DND-41 (cell line): ENCODE results near the gene SOX18.

Source experiments
- CTCF ChIP-seq: IDR thresholded peaks from 2 replicates; pipeline ENCODE4 v1.5.1; 2012; ENCODE audit warnings: borderline replicate concordance, low read length, moderate library complexity, mild to moderate bottlenecking; ENCODE audit not compliant: poor library complexity, severe bottlenecking; ENCODE audit errors: extremely low read depth
- EZH2 ChIP-seq: IDR thresholded peaks from 3 replicates; pipeline ENCODE4 v1.6.1; 2012; ENCODE audit warnings: borderline replicate concordance, low read depth, mild to moderate bottlenecking, moderate library complexity, low read length, inconsistent platforms; ENCODE audit not compliant: severe bottlenecking

GRCh38 chr20:64098471-64099013 is 49.1 kb upstream of the SOX18 start:
- TF ChIP-seq EZH2 (no peak), CTCF (no peak)
